ENCODE measurements around the gene MX1.

- TF ChIP-seq POLR2AphosphoS5 (IDR thresholded peaks at IDR 0.05; ENCODE audit: insufficient read depth, low read depth, low read length) (no peak), CTCF (IDR thresholded peaks at IDR 0.05; ENCODE audit: extremely low read depth in 1 of 2, insufficient read depth in 1 of 2, low read depth in 1 of 2, low read length in 2 of 2) (no peak), MAX (IDR thresholded peaks at IDR 0.05; ENCODE audit: insufficient read depth, insufficient read length) (no peak)
Observed at GRCh38 chr21:41497788-41498187, 71.7 kb downstream of the MX1 start.

All from endothelial cell of umbilical vein (primary cell).